ENCODE results near the gene B3GAT3.
A peak's percentile ranks its signal among the peaks of the same experiment; 100 is the strongest.

DNA sequence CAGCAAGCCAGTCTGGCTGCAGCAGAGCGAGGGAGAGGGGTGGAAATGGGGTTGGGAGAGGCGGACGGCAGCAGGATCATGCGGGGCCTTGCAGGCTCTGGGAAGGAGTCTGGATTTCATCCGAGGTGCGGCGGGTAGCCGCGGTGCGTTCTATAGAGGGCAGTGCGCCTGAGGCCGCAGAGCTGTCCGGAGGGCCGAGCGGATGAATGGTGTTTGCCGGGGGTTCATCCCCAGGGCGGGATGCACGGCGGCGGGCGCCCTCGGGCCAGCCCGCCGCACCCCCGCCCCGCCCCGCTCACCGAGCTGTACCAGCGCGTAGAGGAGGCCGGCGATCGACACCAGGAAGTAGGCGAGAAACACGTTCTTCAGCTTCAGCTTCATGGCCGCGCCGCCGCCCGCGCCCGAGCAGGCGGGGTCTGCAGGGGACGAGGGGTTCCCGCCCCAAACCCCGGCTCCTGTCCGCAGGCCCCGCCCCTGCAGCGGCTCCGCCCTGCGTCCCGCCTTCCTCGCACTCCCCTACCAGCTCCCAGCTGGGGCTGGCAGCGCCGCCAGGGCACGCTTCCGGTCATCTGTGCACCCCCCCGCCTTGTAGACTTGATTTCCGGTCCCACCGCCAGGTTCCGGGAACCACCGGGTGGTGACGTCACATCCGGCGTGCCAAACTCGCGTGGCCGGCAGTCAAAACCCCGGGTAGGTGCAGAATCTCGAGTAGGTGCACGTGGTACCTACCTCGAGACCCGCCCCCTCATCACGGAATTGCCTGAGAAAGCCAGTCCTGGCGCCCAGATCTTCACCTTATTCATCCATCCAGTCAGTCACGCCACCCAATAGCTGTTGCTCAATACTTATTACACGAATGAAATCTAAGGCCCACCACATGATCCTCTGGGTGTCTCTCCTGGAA is at the start of gene B3GAT3:
- peak; percentile 79 for TF ChIP-seq EP300 (IDR thresholded peaks at IDR 0.05)
- peak in 1 of 7 experiments; percentile 46 for TF ChIP-seq CTCF (IDR thresholded peaks at IDR 0.05)
- TF ChIP-seq POLR2A (IDR thresholded peaks at IDR 0.05), result no peak
